Measurements from ENCODE around the gene ZFP36. TPM values are rescaled to one million over a fixed set of nuclear protein-coding genes. Genes with fewer than 3 reads are reported as not detected.

The ZFP36 gene
- total RNA-seq, 4 donors from 2014 or later: 183 to 682 (median 309) TPM

- Histone ChIP-seq H3K36me3 (peaks cover 0 to 71% (median 0%) of the 10 kb centered on the region in 3 donors), H3K27ac (no peak overlapping the region), H3K4me1 (peaks cover 0 to 6% (median 3%) of the 10 kb centered on the region in 4 donors), H3K4me3 (no peak overlapping the region), H3K27me3 (no peaks in the 10 kb centered on the region), H3K9me3 (no peaks in the 10 kb centered on the region)
- DNase-seq: no peak
- TF ChIP-seq CTCF (IDR thresholded peaks at IDR 0.05) (no peak), POLR2A (IDR thresholded peaks at IDR 0.05) (no peak)
Measured at GRCh38 chr19:39365531-39365930, 41.1 kb upstream of the ZFP36 start.

- peaks cover 0 to 61% (median 0%) of the 10 kb centered on the region in 3 donors for H3K36me3 ChIP-seq
- TF ChIP-seq CTCF (IDR thresholded peaks at IDR 0.05) (no peak), POLR2A (IDR thresholded peaks at IDR 0.05) (no peak)
Measured at GRCh38 chr19:39369200-39369599, 37.4 kb upstream of the ZFP36 start.

GRCh38 chr19:39370735-39371134 lies 35.9 kb upstream of the ZFP36 start:
- Histone ChIP-seq H3K4me3 (no peak overlapping the region), H3K27me3 (no peaks in the 10 kb centered on the region), H3K9me3 (no peaks in the 10 kb centered on the region), H3K36me3 (peaks cover 0 to 71% (median 0%) of the 10 kb centered on the region in 3 donors), H3K27ac (no peak overlapping the region), H3K4me1 (peaks cover 0 to 13% (median 0%) of the 10 kb centered on the region in 4 donors)
- TF ChIP-seq POLR2A (IDR thresholded peaks at IDR 0.05) (no peak), CTCF (IDR thresholded peaks at IDR 0.05) (no peak)
- no peak for DNase-seq

More at GRCh38 chr19:39369200-39369599, 37.4 kb upstream of the ZFP36 start:
- no peaks in the 10 kb centered on the region for H3K9me3 ChIP-seq
- no peak overlapping the region for H3K27ac ChIP-seq
- H3K4me1 ChIP-seq: peaks cover 0 to 13% (median 0%) of the 10 kb centered on the region in 4 donors
- no peak overlapping the region for H3K4me3 ChIP-seq
- no peak for DNase-seq
- no peaks in the 10 kb centered on the region for H3K27me3 ChIP-seq

- Histone ChIP-seq H3K36me3 (peaks cover 0 to 75% (median 0%) of the 10 kb centered on the region in 3 donors), H3K4me3 (no peak overlapping the region), H3K27me3 (no peaks in the 10 kb centered on the region)
Measured at GRCh38 chr19:39372047-39372802, 34.4 kb upstream of the ZFP36 start.

GRCh38 chr19:39372941-39373340 lies 33.7 kb upstream of the ZFP36 start:
- no peak overlapping the region for H3K4me3 ChIP-seq
- H3K27me3 ChIP-seq: no peaks in the 10 kb centered on the region
- no peaks in the 10 kb centered on the region for H3K9me3 ChIP-seq
- peaks cover 0 to 13% (median 0%) of the 10 kb centered on the region in 4 donors for H3K4me1 ChIP-seq
- TF ChIP-seq CTCF (IDR thresholded peaks at IDR 0.05) (no peak), POLR2A (IDR thresholded peaks at IDR 0.05) (no peak)
- peaks cover 0 to 81% (median 0%) of the 10 kb centered on the region in 3 donors for H3K36me3 ChIP-seq
- peak overlapping the region; percentile 66 to 85 (median 78) for H3K27ac ChIP-seq
- DNase-seq: no peak

More at GRCh38 chr19:39372047-39372802, 34.4 kb upstream of the ZFP36 start:
- Histone ChIP-seq H3K9me3 (no peaks in the 10 kb centered on the region), H3K4me1 (peaks cover 0 to 13% (median 0%) of the 10 kb centered on the region in 4 donors), H3K27ac (peak overlapping the region; percentile 66 to 85 (median 78))
- DNase-seq: peak in 1 of 3 donors; percentile 72
- TF ChIP-seq CTCF (IDR thresholded peaks at IDR 0.05) (no peak), POLR2A (IDR thresholded peaks at IDR 0.05) (no peak)
